GM10248 (cell line): ENCODE data around the gene MICAL2.

Experiments used
- CTCF ChIA-PET: fragments of 300-600 bp; sonication (Branson Sonifier 250); formaldehyde crosslinking; extraction: SDS; loops from one replicate; lab custom pipeline; 2021; ENCODE audit warnings: antibody characterized with exemption; lab: Yijun Ruan, JAX
- POLR2A ChIA-PET: fragments of 350-650 bp; sonication (Branson Sonifier 250); formaldehyde crosslinking; extraction: SDS; loops from one replicate; lab custom pipeline; 2020; ENCODE audit warnings: antibody characterized with exemption; lab: Yijun Ruan, JAX
- DNase-seq: peaks from one replicate; pipeline ENCODE4 v3.0.0; 2012; ENCODE audit errors: extremely low spot score
- CTCF ChIP-seq: IDR thresholded peaks from 2 replicates; pipeline ENCODE4 v1.5.1; 2012; ENCODE audit warnings: mild to moderate bottlenecking, low read depth; ENCODE audit errors: extremely low read depth, missing control alignments, control extremely low read depth

The MICAL2 gene

GRCh38 chr11:12156301-12157140 lies 46.1 kb downstream of the MICAL2 start:
- POLR2A ChIA-PET = no interaction called here
- CTCF ChIA-PET = interaction anchor here (0.8 to 1.6 kb wide), 6 partner anchors 8 to 27 kb away, joined by 3 to 7 read pairs (median 3); no protein-coding TSS in a partner anchor
- no peak for TF ChIP-seq CTCF
- DNase-seq = no peak

GRCh38 chr11:12157241-12157661 lies 46.9 kb downstream of the MICAL2 start:
- ChIA-PET CTCF (interaction anchor here (1.0 to 1.6 kb wide), 4 partner anchors 9 to 18 kb away, joined by 3 to 7 read pairs (median 4); no protein-coding TSS in a partner anchor), POLR2A (no interaction called here)
- TF ChIP-seq CTCF = no peak
- no peak for DNase-seq

GRCh38 chr11:12158909-12159308 lies 48.5 kb downstream of the MICAL2 start:
- TF ChIP-seq CTCF = no peak
- CTCF ChIA-PET = interaction anchor here (0.9 to 1.3 kb wide), 2 partner anchors 29 to 78 kb away, joined by 3 to 8 read pairs; no protein-coding TSS in a partner anchor
- DNase-seq = no peak
- POLR2A ChIA-PET = no interaction called here

- POLR2A ChIA-PET = no interaction called here
- DNase-seq = no peak
- TF ChIP-seq CTCF = no peak
- CTCF ChIA-PET = interaction anchor here (0.9 to 5.3 kb wide), 3 partner anchors 12 to 77 kb away, joined by 3 to 25 read pairs (median 8); no protein-coding TSS in a partner anchor
Observed at GRCh38 chr11:12159351-12160099, 49.1 kb downstream of the MICAL2 start.

GRCh38 chr11:12160231-12160630 lies 49.8 kb downstream of the MICAL2 start:
- ChIA-PET CTCF (interaction anchor here (0.9 to 5.3 kb wide), 3 partner anchors 11 to 121 kb away, joined by 4 to 25 read pairs (median 8); no protein-coding TSS in a partner anchor), POLR2A (no interaction called here)
- no peak for DNase-seq
- TF ChIP-seq CTCF = no peak

GRCh38 chr11:12160680-12161079 lies 50.3 kb downstream of the MICAL2 start:
- no peak for TF ChIP-seq CTCF
- ChIA-PET CTCF (interaction anchor here (0.8 to 5.3 kb wide), 8 partner anchors 10 to 124 kb away, joined by 3 to 30 read pairs (median 4); no protein-coding TSS in a partner anchor), POLR2A (no interaction called here)
- DNase-seq = no peak
